HCT116 (cell line): ENCODE data around the gene TENM4. TPM values are rescaled to one million over a fixed set of nuclear protein-coding genes. Genes with fewer than 3 reads are reported as not detected.
A peak's percentile ranks its signal among the peaks of the same experiment; 100 is the strongest.

Experiments used
- ATAC-seq: fragments of 200-7000 bp; cut with Tn5 transposase; 2 replicates; pipeline ENCODE4 v1.9.1; 2020; ENCODE audit warnings: mild to moderate bottlenecking, moderate library complexity
- BruUV-seq: library from RNA; stranded (reverse); fragments of 400-500 nt; replicated peaks from 2 replicates; lab custom pipeline; 2021; lab: Mats Ljungman, UMichigan
- CTCF ChIA-PET: fragments of 300-600 bp; sonication (Branson Sonifier 250); formaldehyde crosslinking; loops from one replicate; lab custom pipeline; 2021; ENCODE audit warnings: antibody characterized with exemption; lab: Charles Lee
- POLR2A ChIA-PET: fragments of 300-600, 350-600 bp; sonication (Branson Sonifier 250); formaldehyde crosslinking; loops from one replicate; lab custom pipeline; 2021; ENCODE audit warnings: antibody characterized with exemption; lab: Charles Lee
- RAD21 ChIA-PET, 2 experiments: fragments of 300-600 bp; sonication (Branson Sonifier 250); formaldehyde crosslinking; loops; one replicate each; lab custom pipeline; 2023; ENCODE audit warnings: low total read pairs in 2 of 2; ENCODE audit not compliant: uncharacterized antibody in 2 of 2, unreplicated experiment in 2 of 2, low non-redundant PET in 1 of 2; lab: Charles Lee
- DNase-seq: peaks from one replicate; pipeline ENCODE4 v3.0.0-alpha.2; 2010; ENCODE audit warnings: low read depth, low spot score
- H2AFZ ChIP-seq: fragments of 200-600 bp; shearing (Covaris generic), sonication (generic); 2 replicates; pipeline ENCODE4 v1.6.1; 2017; ENCODE audit warnings: low read depth, mixed run types, mixed read lengths, antibody characterized with exemption, low read length; ENCODE audit not compliant: poor library complexity, severe bottlenecking
- H3K27ac ChIP-seq: 2 replicates; pipeline ENCODE4 v1.5.1; 2012; ENCODE audit warnings: low read depth, low read length
- H3K27me3 ChIP-seq: fragments of 200-600 bp; sonication (generic); 2 replicates; pipeline ENCODE4 v1.6.1; 2016; ENCODE audit warnings: mixed run types, low read length, mixed read lengths; ENCODE audit not compliant: insufficient read depth
- H3K36me3 ChIP-seq, 2 experiments: fragments of 200-500 bp in 1 of 2; fragments of 200-600 bp in 1 of 2; sonication (Bioruptor generic) in 1 of 2; sonication (generic) in 1 of 2; 2 replicates each; pipeline versions ENCODE4 v1.5.1 to v1.6.1; 2014 to 2016; ENCODE audit warnings: low read length in 2 of 2, inconsistent platforms in 1 of 2, mixed read lengths in 1 of 2, mixed run types in 1 of 2; ENCODE audit not compliant: insufficient read depth in 2 of 2, control insufficient read depth in 1 of 2
- H3K4me1 ChIP-seq, 2 experiments: fragments of 200-600 bp in 1 of 2; sonication (generic) in 1 of 2; 2 replicates each; pipeline versions ENCODE4 v1.5.1 to v1.6.1; 2012 to 2017; ENCODE audit warnings: low read length in 2 of 2, inconsistent platforms in 1 of 2, mild to moderate bottlenecking in 1 of 2, mixed read lengths in 1 of 2, mixed run types in 1 of 2, moderate library complexity in 1 of 2; ENCODE audit not compliant: insufficient read depth in 2 of 2, control insufficient read depth in 1 of 2
- H3K4me2 ChIP-seq: fragments of 200-600 bp; sonication (generic); 2 replicates; pipeline ENCODE4 v1.6.1; 2017; ENCODE audit warnings: mixed run types, low read length, mixed read lengths
- H3K4me3 ChIP-seq, 2 experiments: fragments of 200-600 bp in 1 of 2; sonication (generic) in 1 of 2; replicated peaks in 1 of 2; 2 replicates each; pipeline ENCODE4 v1.5.1; 2011 to 2016; ENCODE audit warnings: low read length in 2 of 2, control low read depth in 1 of 2, low read depth in 1 of 2, mild to moderate bottlenecking in 1 of 2, mixed read lengths in 1 of 2, mixed run types in 1 of 2
- H3K79me2 ChIP-seq: fragments of 200-600 bp; sonication (generic); 2 replicates; pipeline ENCODE4 v1.6.1; 2017; ENCODE audit warnings: mild to moderate bottlenecking, mixed run types, low read length, moderate library complexity, mixed read lengths; ENCODE audit not compliant: insufficient read depth
- H3K9ac ChIP-seq: fragments of 200-600 bp; sonication (generic); 2 replicates; pipeline ENCODE4 v1.6.1; 2016; ENCODE audit warnings: low read length, mixed read lengths
- H3K9me2 ChIP-seq: fragments of 200-600 bp; sonication (generic), shearing (Covaris generic); 2 replicates; pipeline ENCODE4 v1.6.1; 2017; ENCODE audit warnings: mixed run types, mild to moderate bottlenecking, moderate library complexity; ENCODE audit not compliant: insufficient read depth
- H3K9me3 ChIP-seq, 2 experiments: fragments of 200-500 bp in 1 of 2; fragments of 200-600 bp in 1 of 2; sonication (Bioruptor generic) in 1 of 2; sonication (generic) in 1 of 2; 2 replicates each; pipeline ENCODE4 v1.6.1; 2014 to 2017; ENCODE audit warnings: low read length in 2 of 2, mixed read lengths in 2 of 2, inconsistent platforms in 1 of 2, low read depth in 1 of 2, mild to moderate bottlenecking in 1 of 2, mixed run types in 1 of 2, moderate library complexity in 1 of 2; ENCODE audit not compliant: control insufficient read depth in 1 of 2, insufficient read depth in 1 of 2
- H4K20me1 ChIP-seq: fragments of 200-600 bp; sonication (generic), shearing (Covaris generic); 2 replicates; pipeline ENCODE4 v1.6.1; 2017; ENCODE audit warnings: mixed run types, mild to moderate bottlenecking, moderate library complexity; ENCODE audit not compliant: insufficient read depth
- CTCF ChIP-seq, 3 experiments: fragments of 200-600 bp in 1 of 3; sonication (generic) in 1 of 3; IDR thresholded peaks in 2 of 3; conservative IDR thresholded peaks in 1 of 3; 2 replicates each; pipeline ENCODE4 v1.5.1; 2012 to 2017; ENCODE audit warnings: low read depth in 2 of 3, low read length in 2 of 3, antibody characterized with exemption in 1 of 3, borderline replicate concordance in 1 of 3, control low read depth in 1 of 3, mild to moderate bottlenecking in 1 of 3, mixed read lengths in 1 of 3, mixed run types in 1 of 3, moderate library complexity in 1 of 3; ENCODE audit not compliant: insufficient read depth in 1 of 3
- RAD21 ChIP-seq: IDR thresholded peaks from 2 replicates; pipeline ENCODE4 v1.6.1; 2012; ENCODE audit warnings: low read depth, mild to moderate bottlenecking
- intact Hi-C: fragments of 100-400 bp; cut with micrococcal nuclease; formaldehyde crosslinking; loops from 2 replicates; pipeline ENCODE4 v1.10.0; 2022
- total RNA-seq: library from RNA; stranded (reverse); gene quantifications from one replicate; pipeline ENCODE4 v1.2.1, GENCODE V29; 2021; ENCODE audit not compliant: unreplicated experiment
- TF ChIP-seq, protein P1 (sequence below): IDR thresholded peaks from 2 replicates; pipeline ENCODE4 v1.6.1; 2012; ENCODE audit warnings: low read depth

The TENM4 gene
- total RNA-seq, 1 experiment from 2014 or later = 0.05 TPM

DNA sequence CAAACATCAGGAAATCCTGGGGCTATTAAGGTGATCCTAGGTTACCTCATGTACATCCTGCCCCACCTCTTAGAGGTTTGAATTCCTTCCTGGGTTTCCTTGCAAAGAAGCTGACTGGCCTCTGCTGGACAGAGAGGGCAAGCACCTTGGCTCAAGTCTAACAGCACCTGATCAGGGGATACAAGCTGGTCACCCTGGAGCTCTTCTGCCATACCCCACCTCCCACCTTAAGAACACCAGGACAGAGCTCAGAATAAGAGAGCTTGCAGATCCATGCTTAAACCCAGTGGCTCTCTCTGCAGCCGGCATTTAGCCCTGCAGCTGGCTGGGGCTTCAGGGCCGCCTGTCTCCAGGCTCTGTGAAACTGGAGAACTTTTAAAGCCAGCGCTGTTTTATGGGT lies 479.6 kb downstream of the TENM4 start:
- CTCF ChIA-PET = interaction anchor here (1.3 to 5.1 kb wide), 3 partner anchors 164 to 316 kb away, joined by 3 to 54 read pairs (median 11); no protein-coding TSS in a partner anchor
- no peaks in the 10 kb centered on the region for H3K4me1 ChIP-seq
- H3K4me2 ChIP-seq = no peak overlapping the region
- peak; percentile 15 for DNase-seq
- H4K20me1 ChIP-seq = no peaks in the 10 kb centered on the region
- no TSS peak for BruUV-seq
- H3K27ac ChIP-seq = no peak overlapping the region
- POLR2A ChIA-PET = no interaction called here
- H2AFZ ChIP-seq = no peak overlapping the region
- peaks cover 4% of the 10 kb centered on the region for H3K27me3 ChIP-seq
- RAD21 ChIA-PET = interaction anchor here in 1 of 2 experiments (1.2 kb wide), 1 partner anchor 316 kb away, joined by 5 read pairs; no protein-coding TSS in a partner anchor
- intact Hi-C loops = loop anchor here (1.0 kb wide), 2 partner anchors 163 to 315 kb away; no protein-coding TSS in a partner anchor
- no peaks in the 10 kb centered on the region for H3K79me2 ChIP-seq
- TF ChIP-seq CTCF (IDR thresholded peaks at IDR 0.05 in 2 of 3, conservative IDR thresholded peaks at IDR 0.05 in 1 of 3; ENCODE audit: borderline replicate concordance in 1 of 3, insufficient read depth in 1 of 3, low read depth in 2 of 3, low read length in 2 of 3) (peak; percentile 40 to 47 (median 45); a peak in 5 of 6 replicates), RAD21 (peak; percentile 55)
- TF ChIP-seq, protein P1, sequence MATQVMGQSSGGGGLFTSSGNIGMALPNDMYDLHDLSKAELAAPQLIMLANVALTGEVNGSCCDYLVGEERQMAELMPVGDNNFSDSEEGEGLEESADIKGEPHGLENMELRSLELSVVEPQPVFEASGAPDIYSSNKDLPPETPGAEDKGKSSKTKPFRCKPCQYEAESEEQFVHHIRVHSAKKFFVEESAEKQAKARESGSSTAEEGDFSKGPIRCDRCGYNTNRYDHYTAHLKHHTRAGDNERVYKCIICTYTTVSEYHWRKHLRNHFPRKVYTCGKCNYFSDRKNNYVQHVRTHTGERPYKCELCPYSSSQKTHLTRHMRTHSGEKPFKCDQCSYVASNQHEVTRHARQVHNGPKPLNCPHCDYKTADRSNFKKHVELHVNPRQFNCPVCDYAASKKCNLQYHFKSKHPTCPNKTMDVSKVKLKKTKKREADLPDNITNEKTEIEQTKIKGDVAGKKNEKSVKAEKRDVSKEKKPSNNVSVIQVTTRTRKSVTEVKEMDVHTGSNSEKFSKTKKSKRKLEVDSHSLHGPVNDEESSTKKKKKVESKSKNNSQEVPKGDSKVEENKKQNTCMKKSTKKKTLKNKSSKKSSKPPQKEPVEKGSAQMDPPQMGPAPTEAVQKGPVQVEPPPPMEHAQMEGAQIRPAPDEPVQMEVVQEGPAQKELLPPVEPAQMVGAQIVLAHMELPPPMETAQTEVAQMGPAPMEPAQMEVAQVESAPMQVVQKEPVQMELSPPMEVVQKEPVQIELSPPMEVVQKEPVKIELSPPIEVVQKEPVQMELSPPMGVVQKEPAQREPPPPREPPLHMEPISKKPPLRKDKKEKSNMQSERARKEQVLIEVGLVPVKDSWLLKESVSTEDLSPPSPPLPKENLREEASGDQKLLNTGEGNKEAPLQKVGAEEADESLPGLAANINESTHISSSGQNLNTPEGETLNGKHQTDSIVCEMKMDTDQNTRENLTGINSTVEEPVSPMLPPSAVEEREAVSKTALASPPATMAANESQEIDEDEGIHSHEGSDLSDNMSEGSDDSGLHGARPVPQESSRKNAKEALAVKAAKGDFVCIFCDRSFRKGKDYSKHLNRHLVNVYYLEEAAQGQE = no peak
- TF ChIP-seq, all 23 proteins: peak for 2
- no peak overlapping the region for H3K4me3 ChIP-seq
- H3K9me3 ChIP-seq = no peaks in the 10 kb centered on the region
- no peaks in the 10 kb centered on the region for H3K9me2 ChIP-seq
- peak; percentile 84 for ATAC-seq
- no peak overlapping the region for H3K9ac ChIP-seq
- H3K36me3 ChIP-seq = no peaks in the 10 kb centered on the region
